A549 (cell line): ENCODE measurements around the gene HOXD1.

ENCODE experiments used
- BCL3 ChIP-seq: fragments of >200 bp; sonication (Bioruptor Twin); formaldehyde crosslinking; IDR thresholded peaks from 3 replicates; pipeline ENCODE4 v1.6.1; 2016
- CEBPB ChIP-seq, 2 experiments: fragments of >200 bp in 1 of 2; sonication (Bioruptor Twin) in 1 of 2; formaldehyde crosslinking in 1 of 2; IDR thresholded peaks; 2 replicates each; pipeline ENCODE4 v1.6.1; 2012 to 2016
- EP300 ChIP-seq, 2 experiments: fragments of >200 bp; sonication (Bioruptor Twin); formaldehyde crosslinking; IDR thresholded peaks; 2 replicates in 1 of 2; 3 replicates in 1 of 2; pipeline ENCODE4 v1.6.1; 2016 to 2017
- ESRRA ChIP-seq: fragments of 150-350 bp; IDR thresholded peaks from 2 replicates; pipeline ENCODE4 v1.6.1; 2014; ENCODE audit warnings: mild to moderate bottlenecking, low read length, borderline replicate concordance
- JUNB ChIP-seq: fragments of >200 bp; sonication (Bioruptor Twin); formaldehyde crosslinking; IDR thresholded peaks from 2 replicates; pipeline ENCODE4 v1.6.1; 2016
- PHF8 ChIP-seq: fragments of 200-600 bp; sonication (generic); IDR thresholded peaks from 2 replicates; pipeline ENCODE4 v1.6.1; 2016; ENCODE audit warnings: low read depth, mild to moderate bottlenecking, antibody characterized with exemption, moderate library complexity, borderline replicate concordance
- POLR2A ChIP-seq: IDR thresholded peaks from 2 replicates; pipeline ENCODE4 v1.6.1; 2012; ENCODE audit warnings: mild to moderate bottlenecking, low read length
- RAD21 ChIP-seq, 2 experiments: fragments of >200 bp in 1 of 2; sonication (Bioruptor Twin) in 1 of 2; formaldehyde crosslinking in 1 of 2; IDR thresholded peaks in 1 of 2; conservative IDR thresholded peaks in 1 of 2; 2 replicates in 1 of 2; 3 replicates in 1 of 2; pipeline ENCODE4 v1.6.1; 2012 to 2018; ENCODE audit warnings: inconsistent platforms in 1 of 2
- REST ChIP-seq: fragments of 200-600 bp; sonication (generic); IDR thresholded peaks from 2 replicates; pipeline ENCODE4 v1.6.1; 2016; ENCODE audit warnings: antibody characterized with exemption, mild to moderate bottlenecking, moderate library complexity
- ZC3H11A ChIP-seq: fragments of 450-650 bp; IDR thresholded peaks from 2 replicates; pipeline ENCODE4 v1.6.1; 2014; ENCODE audit warnings: antibody characterized with exemption, mild to moderate bottlenecking
- TF ChIP-seq, protein P1 (sequence below): fragments of >200 bp; sonication (Bioruptor Twin); formaldehyde crosslinking; IDR thresholded peaks from 3 replicates; pipeline ENCODE4 v1.5.1; 2016

- TF ChIP-seq, protein P1, sequence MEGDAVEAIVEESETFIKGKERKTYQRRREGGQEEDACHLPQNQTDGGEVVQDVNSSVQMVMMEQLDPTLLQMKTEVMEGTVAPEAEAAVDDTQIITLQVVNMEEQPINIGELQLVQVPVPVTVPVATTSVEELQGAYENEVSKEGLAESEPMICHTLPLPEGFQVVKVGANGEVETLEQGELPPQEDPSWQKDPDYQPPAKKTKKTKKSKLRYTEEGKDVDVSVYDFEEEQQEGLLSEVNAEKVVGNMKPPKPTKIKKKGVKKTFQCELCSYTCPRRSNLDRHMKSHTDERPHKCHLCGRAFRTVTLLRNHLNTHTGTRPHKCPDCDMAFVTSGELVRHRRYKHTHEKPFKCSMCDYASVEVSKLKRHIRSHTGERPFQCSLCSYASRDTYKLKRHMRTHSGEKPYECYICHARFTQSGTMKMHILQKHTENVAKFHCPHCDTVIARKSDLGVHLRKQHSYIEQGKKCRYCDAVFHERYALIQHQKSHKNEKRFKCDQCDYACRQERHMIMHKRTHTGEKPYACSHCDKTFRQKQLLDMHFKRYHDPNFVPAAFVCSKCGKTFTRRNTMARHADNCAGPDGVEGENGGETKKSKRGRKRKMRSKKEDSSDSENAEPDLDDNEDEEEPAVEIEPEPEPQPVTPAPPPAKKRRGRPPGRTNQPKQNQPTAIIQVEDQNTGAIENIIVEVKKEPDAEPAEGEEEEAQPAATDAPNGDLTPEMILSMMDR = no peak
- TF ChIP-seq POLR2A (no peak), ESRRA (no peak), RAD21 (conservative IDR thresholded peaks at IDR 0.05 in 1 of 2, IDR thresholded peaks at IDR 0.05 in 1 of 2) (no peak), CEBPB (IDR thresholded peaks at IDR 0.05) (no peak), BCL3 (no peak), REST (no peak), EP300 (IDR thresholded peaks at IDR 0.05) (no peak), PHF8 (no peak), JUNB (no peak), ZC3H11A (no peak)
These were observed 23.7 kb upstream of the HOXD1 start for GRCh38 chr2:176164611-176165369.
